Measurements from ENCODE around the gene CAMKK2. TPM values are rescaled to one million over a fixed set of nuclear protein-coding genes. Genes with fewer than 3 reads are reported as not detected.

The CAMKK2 gene
- total RNA-seq, 1 donor from 2014 or later = 20.5 TPM

- Mint-ChIP-seq H3K9me3 (no peaks in the 10 kb centered on the region), H3K27ac (no peak overlapping the region), H3K27me3 (no peaks in the 10 kb centered on the region), H3K4me1 (no peaks in the 10 kb centered on the region), H3K4me3 (no peak overlapping the region), H3K36me3 (ENCODE audit: low read depth) (peaks cover 40% of the 10 kb centered on the region)
- no peak for DNase-seq
- intact Hi-C loops (cut with micrococcal nuclease) = no loop called here
- ChIA-PET CTCF (no interaction called here), POLR2A (no interaction called here)
- no peak for ATAC-seq (ENCODE audit: low read depth)
- TF ChIP-seq CTCF (IDR thresholded peaks at IDR 0.05) = no peak
These were observed 28.7 kb downstream of the CAMKK2 start for GRCh38 chr12:121267822-121268221.

- CTCF ChIA-PET = no interaction called here
- intact Hi-C loops (cut with micrococcal nuclease) = no loop called here
- DNase-seq (no peak), ATAC-seq (ENCODE audit: low read depth) (no peak)
- Mint-ChIP-seq H3K36me3 (ENCODE audit: low read depth) (peaks cover 56% of the 10 kb centered on the region), H3K27ac (no peak overlapping the region), H3K4me1 (no peaks in the 10 kb centered on the region), H3K4me3 (no peak overlapping the region), H3K9me3 (no peaks in the 10 kb centered on the region), H3K27me3 (no peaks in the 10 kb centered on the region)
- no peak for TF ChIP-seq CTCF (IDR thresholded peaks at IDR 0.05)
- POLR2A ChIA-PET = interaction anchor here (0.6 kb wide), 1 partner anchor 315 kb away, joined by 4 read pairs; no protein-coding TSS in a partner anchor
These were observed 31.5 kb downstream of the CAMKK2 start for GRCh38 chr12:121264951-121265515.

GRCh38 chr12:121264135-121264534, 32.4 kb downstream of the CAMKK2 start:
- peaks cover 57% of the 10 kb centered on the region for H3K36me3 Mint-ChIP-seq (ENCODE audit: low read depth)
- ChIA-PET CTCF (no interaction called here), POLR2A (no interaction called here)
- H3K27ac Mint-ChIP-seq = no peak overlapping the region
- ATAC-seq (ENCODE audit: low read depth) = no peak
- TF ChIP-seq CTCF (IDR thresholded peaks at IDR 0.05) = no peak
- peaks cover under 1% of the 10 kb centered on the region for H3K4me1 Mint-ChIP-seq
- DNase-seq = no peak
- H3K27me3 Mint-ChIP-seq = no peaks in the 10 kb centered on the region
- intact Hi-C loops (cut with micrococcal nuclease) = no loop called here
- no peaks in the 10 kb centered on the region for H3K9me3 Mint-ChIP-seq
- H3K4me3 Mint-ChIP-seq = no peak overlapping the region

GRCh38 chr12:121263206-121263935, 33.1 kb downstream of the CAMKK2 start:
- Mint-ChIP-seq H3K27ac (no peak overlapping the region), H3K27me3 (no peaks in the 10 kb centered on the region), H3K4me3 (no peak overlapping the region), H3K4me1 (peaks cover 6% of the 10 kb centered on the region), H3K36me3 (ENCODE audit: low read depth) (peaks cover 58% of the 10 kb centered on the region), H3K9me3 (no peaks in the 10 kb centered on the region)
- TF ChIP-seq CTCF (IDR thresholded peaks at IDR 0.05) = no peak
- POLR2A ChIA-PET = no interaction called here
- DNase-seq = no peak
- CTCF ChIA-PET = no interaction called here
- no peak for ATAC-seq (ENCODE audit: low read depth)
- intact Hi-C loops (cut with micrococcal nuclease) = no loop called here

- Mint-ChIP-seq H3K27ac (no peak overlapping the region), H3K9me3 (no peaks in the 10 kb centered on the region), H3K4me1 (peaks cover 7% of the 10 kb centered on the region), H3K36me3 (ENCODE audit: low read depth) (peaks cover 64% of the 10 kb centered on the region), H3K27me3 (no peaks in the 10 kb centered on the region), H3K4me3 (no peak overlapping the region)
- POLR2A ChIA-PET = no interaction called here
- no peak for TF ChIP-seq CTCF (IDR thresholded peaks at IDR 0.05)
- ATAC-seq (ENCODE audit: low read depth) (no peak), DNase-seq (no peak)
- intact Hi-C loops (cut with micrococcal nuclease) = no loop called here
- CTCF ChIA-PET = no interaction called here
These were observed 35.1 kb downstream of the CAMKK2 start for GRCh38 chr12:121261398-121261797.
